Karpas-422 (cell line): ENCODE results near the gene TLE4. TPM values are rescaled to one million over a fixed set of nuclear protein-coding genes. Genes with fewer than 3 reads are reported as not detected.

Experiments used
- DNase-seq: peaks from one replicate; pipeline ENCODE4 v3.0.0-alpha.2; 2015
- H2AFZ ChIP-seq: fragments of 200-600 bp; sonication (generic); 2 replicates; pipeline ENCODE4 v1.6.1; 2014; ENCODE audit warnings: antibody characterized with exemption, low read length, mixed read lengths
- H3K27ac ChIP-seq: fragments of 200-600 bp; sonication (generic); 2 replicates; pipeline ENCODE4 v1.5.1; 2014; ENCODE audit warnings: mild to moderate bottlenecking, low read length, moderate library complexity
- H3K27me3 ChIP-seq: fragments of 200-600 bp; sonication (generic); 2 replicates; pipeline ENCODE4 v1.6.1; 2014; ENCODE audit warnings: low read length, mixed read lengths
- H3K36me3 ChIP-seq: fragments of 200-600 bp; sonication (generic); 2 replicates; pipeline ENCODE4 v1.6.1; 2014; ENCODE audit warnings: low read length, mixed read lengths; ENCODE audit not compliant: insufficient read depth
- H3K4me1 ChIP-seq: fragments of 200-600 bp; sonication (generic); 2 replicates; pipeline ENCODE4 v1.6.1; 2014; ENCODE audit warnings: mild to moderate bottlenecking, low read length, mixed read lengths
- H3K4me2 ChIP-seq: fragments of 200-600 bp; sonication (generic); 2 replicates; pipeline ENCODE4 v1.6.1; 2014; ENCODE audit warnings: low read length, low read depth, mild to moderate bottlenecking; ENCODE audit not compliant: poor library complexity, severe bottlenecking
- H3K4me3 ChIP-seq: fragments of 200-600 bp; sonication (generic); 2 replicates; pipeline ENCODE4 v1.5.1; 2014; ENCODE audit warnings: mild to moderate bottlenecking, antibody characterized with exemption, low read length, mixed read lengths
- H3K79me2 ChIP-seq: fragments of 200-600 bp; sonication (generic); 2 replicates; pipeline ENCODE4 v1.6.1; 2014; ENCODE audit warnings: mild to moderate bottlenecking, low read length, mixed read lengths
- H3K9ac ChIP-seq: fragments of 200-600 bp; sonication (generic); 2 replicates; pipeline ENCODE4 v1.6.0; 2014; ENCODE audit warnings: low read length
- H3K9me2 ChIP-seq: fragments of 200-600 bp; sonication (generic), shearing (Covaris generic); replicated peaks from 2 replicates; pipeline ENCODE4 v1.6.0; 2014; ENCODE audit warnings: mild to moderate bottlenecking, low read length, moderate library complexity; ENCODE audit not compliant: insufficient read depth
- H3K9me3 ChIP-seq: fragments of 300-700, 200-600 bp; sonication (generic); 2 replicates; pipeline ENCODE4 v1.6.1; 2014; ENCODE audit warnings: low read length, mixed read lengths
- H4K20me1 ChIP-seq: fragments of 200-600 bp; sonication (generic); 2 replicates; pipeline ENCODE4 v1.6.1; 2014; ENCODE audit warnings: mild to moderate bottlenecking, antibody characterized with exemption, low read length, low read depth; ENCODE audit not compliant: insufficient read depth
- total RNA-seq: library from RNA; depleted of rRNA; stranded (reverse); fragments of >200 nt; shearing (Covaris generic); gene quantifications from 2 replicates; pipeline ENCODE4 v1.2.3, GENCODE V29; 2014; ENCODE audit warnings: low replicate concordance

Gene TLE4
- total RNA-seq, 1 experiment from 2014 or later, result 65.3 TPM

DNA sequence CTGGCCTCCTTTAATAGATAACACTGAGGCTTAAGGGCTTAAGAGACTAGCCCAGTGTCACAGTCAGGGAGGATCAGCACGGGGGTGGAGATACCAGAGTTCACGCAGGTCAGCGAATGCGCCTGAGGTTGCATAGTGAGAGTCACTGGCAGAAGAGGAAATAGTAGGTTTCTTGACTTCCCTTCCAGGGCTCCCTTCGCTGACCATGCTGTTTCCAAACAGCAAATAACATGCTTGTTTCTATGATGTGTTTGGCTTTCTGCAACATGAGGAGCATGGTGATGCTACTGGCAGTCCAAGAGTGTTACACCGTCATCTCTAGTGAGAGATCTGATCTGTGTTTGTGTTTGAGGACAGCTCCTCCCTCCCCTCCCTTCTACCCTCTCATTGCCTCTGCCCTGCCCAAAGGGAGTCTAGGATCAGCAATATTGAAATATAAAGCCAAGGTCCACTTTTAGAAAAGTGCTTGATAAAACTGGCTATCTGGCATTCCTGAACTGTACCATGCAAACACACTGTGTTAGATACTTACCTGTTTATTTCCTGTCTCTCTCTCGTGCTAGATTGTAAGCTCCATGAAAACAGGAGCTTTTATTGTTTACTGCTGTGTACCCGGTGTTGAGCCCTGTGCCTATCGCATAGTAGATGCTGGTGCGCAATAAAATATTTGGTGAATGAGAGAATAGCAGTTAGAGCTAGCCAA is 12.3 kb downstream of the TLE4 start:
- Histone ChIP-seq H2AFZ (no peak overlapping the region), H3K4me2 (no peak overlapping the region), H3K27ac (no peak overlapping the region), H3K4me3 (no peak overlapping the region), H3K27me3 (no peaks in the 10 kb centered on the region), H3K79me2 (peaks cover 99% of the 10 kb centered on the region), H3K9ac (no peak overlapping the region), H3K4me1 (peaks cover 49% of the 10 kb centered on the region), H4K20me1 (no peaks in the 10 kb centered on the region), H3K36me3 (peaks cover 70% of the 10 kb centered on the region), H3K9me2 (no peaks in the 10 kb centered on the region), H3K9me3 (no peaks in the 10 kb centered on the region)
- DNase-seq, result no peak

DNA sequence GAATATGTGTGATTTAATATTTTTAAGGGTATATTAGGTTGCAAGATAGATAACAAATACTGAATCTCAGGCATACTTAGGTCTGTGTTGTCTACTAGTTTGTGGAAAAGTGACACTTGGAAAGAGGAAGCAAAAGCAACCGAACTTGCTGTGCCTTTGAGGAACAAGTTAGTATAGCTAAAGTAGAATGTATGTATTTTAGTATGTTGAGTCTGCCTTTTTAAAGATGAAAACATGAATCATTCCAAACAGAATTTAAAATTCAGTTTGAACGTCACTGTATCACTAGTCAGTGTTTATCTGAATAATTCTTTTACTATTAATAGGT is 12.9 kb downstream of the TLE4 start:
- peaks cover 99% of the 10 kb centered on the region for H3K79me2 ChIP-seq

DNA sequence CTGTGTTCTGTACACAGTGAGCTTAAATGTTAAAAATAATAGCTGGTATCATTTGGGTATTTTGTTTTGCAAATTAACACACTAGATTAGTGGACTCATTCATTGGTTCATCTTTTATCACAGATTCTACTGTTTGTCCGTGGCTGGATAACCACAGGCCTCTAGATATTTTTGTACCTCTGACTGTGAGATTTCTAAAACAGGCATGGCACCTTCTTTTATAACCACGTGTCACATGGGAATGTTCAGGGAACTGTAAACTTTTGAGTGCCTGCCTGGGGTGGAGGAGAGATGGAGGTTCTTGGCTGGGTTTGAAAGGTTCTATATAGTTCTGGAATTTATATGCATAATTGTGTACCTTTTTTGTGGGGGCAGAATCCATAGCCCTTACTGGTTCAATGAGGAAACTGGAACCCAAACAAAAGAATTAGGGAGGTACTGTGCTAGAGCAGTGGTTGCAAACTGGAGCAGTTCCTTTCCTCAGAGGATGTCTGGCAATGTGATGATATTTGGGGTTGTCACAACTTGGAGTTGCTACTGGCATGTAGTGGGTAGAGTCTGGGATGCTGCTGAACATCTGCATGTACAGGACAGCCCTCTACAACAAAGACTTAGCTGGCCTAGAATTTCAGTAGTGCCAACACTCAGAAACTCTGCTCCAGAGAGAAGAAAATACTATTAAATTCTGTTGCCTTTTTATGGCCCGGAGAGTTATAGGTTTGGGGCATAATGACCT is 16.9 kb downstream of the TLE4 start:
- Histone ChIP-seq H3K4me2 (no peak overlapping the region), H3K79me2 (peaks cover 98% of the 10 kb centered on the region), H3K27ac (0 out of 2 replicates have a peak overlapping the region, but pooled peaks have one; percentile 42), H3K9me2 (no peaks in the 10 kb centered on the region), H3K4me3 (no peak overlapping the region), H2AFZ (no peak overlapping the region), H4K20me1 (no peaks in the 10 kb centered on the region), H3K4me1 (peaks cover 42% of the 10 kb centered on the region), H3K36me3 (peaks cover 38% of the 10 kb centered on the region), H3K9ac (no peak overlapping the region), H3K9me3 (no peaks in the 10 kb centered on the region), H3K27me3 (no peaks in the 10 kb centered on the region)
- DNase-seq, result no peak

More for the DNA sequence above, 12.9 kb downstream of the TLE4 start:
- H3K4me3 ChIP-seq, result no peak overlapping the region
- peaks cover 44% of the 10 kb centered on the region for H3K4me1 ChIP-seq
- peaks cover 65% of the 10 kb centered on the region for H3K36me3 ChIP-seq
- H3K9ac ChIP-seq, result no peak overlapping the region
- H2AFZ ChIP-seq, result no peak overlapping the region
- no peaks in the 10 kb centered on the region for H4K20me1 ChIP-seq
- no peak overlapping the region for H3K27ac ChIP-seq
- DNase-seq, result no peak
- H3K4me2 ChIP-seq, result no peak overlapping the region
- H3K27me3 ChIP-seq, result no peaks in the 10 kb centered on the region
- H3K9me2 ChIP-seq, result no peaks in the 10 kb centered on the region
- H3K9me3 ChIP-seq, result no peaks in the 10 kb centered on the region

DNA sequence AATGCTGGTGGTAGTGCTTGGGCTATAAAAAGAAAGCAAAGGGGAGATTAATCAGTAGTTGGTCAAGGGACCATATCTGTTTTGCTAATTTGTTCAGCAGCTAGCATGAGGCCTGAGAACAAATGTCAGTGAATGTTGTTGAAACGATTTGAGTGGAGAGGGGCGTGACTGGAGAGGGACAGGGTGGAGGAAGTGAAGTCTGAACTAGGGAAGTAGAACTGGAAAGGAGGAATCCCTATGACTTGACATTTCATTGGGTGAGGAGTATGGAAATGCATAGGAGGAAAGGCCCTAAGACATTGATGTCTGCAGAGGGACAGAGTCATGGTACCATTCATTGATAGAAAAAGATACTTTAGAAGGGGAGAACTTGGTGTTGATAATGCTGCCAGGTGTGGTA is 19.7 kb downstream of the TLE4 start:
- peaks cover 98% of the 10 kb centered on the region for H3K79me2 ChIP-seq
- H3K27ac ChIP-seq, result no peak overlapping the region
- no peaks in the 10 kb centered on the region for H3K9me2 ChIP-seq
- peaks cover 32% of the 10 kb centered on the region for H3K4me1 ChIP-seq
- H3K9me3 ChIP-seq, result no peaks in the 10 kb centered on the region
- H2AFZ ChIP-seq, result no peak overlapping the region
- DNase-seq, result no peak
- H4K20me1 ChIP-seq, result no peaks in the 10 kb centered on the region
- H3K36me3 ChIP-seq, result peaks cover 34% of the 10 kb centered on the region
- no peak overlapping the region for H3K9ac ChIP-seq
- H3K4me3 ChIP-seq, result no peak overlapping the region
- no peaks in the 10 kb centered on the region for H3K27me3 ChIP-seq
- no peak overlapping the region for H3K4me2 ChIP-seq

DNA sequence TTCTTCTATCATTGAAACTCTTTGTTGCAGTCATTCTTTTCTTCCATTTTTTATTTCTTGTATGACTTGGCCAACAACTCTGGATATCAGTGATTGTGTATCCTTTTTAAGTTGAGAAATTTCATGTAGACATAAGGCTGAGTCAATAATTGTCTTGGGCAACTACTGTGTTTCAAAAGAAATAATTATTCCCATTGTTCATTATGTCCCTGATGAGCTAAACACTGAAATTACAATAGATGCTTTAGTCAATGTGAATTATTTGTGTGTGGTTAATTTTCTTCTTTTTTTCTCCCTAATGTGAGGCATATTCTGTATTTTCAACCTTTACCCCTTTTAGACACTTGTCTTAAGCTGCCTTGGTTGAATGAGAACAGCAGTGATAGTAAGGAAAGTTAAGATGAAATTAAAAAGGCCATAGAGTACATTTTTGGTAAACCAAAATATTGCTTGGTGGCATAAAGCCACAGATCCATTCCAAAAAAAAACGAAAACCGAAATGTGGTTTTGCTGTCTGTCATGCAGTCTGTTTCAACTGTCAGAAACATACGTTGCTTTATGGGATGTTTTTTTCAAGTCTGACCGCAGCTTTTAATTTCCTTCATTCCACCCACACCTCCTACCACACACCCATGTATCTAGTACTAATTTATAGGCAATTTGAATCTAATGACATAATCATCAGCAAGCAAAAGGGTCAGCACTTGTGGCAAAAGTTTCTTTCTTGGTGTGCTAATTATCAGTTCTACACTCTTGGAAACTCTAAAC is 21.1 kb downstream of the TLE4 start:
- DNase-seq, result no peak
- no peaks in the 10 kb centered on the region for H3K27me3 ChIP-seq
- peaks cover 19% of the 10 kb centered on the region for H3K4me1 ChIP-seq
- H3K27ac ChIP-seq, result no peak overlapping the region
- no peak overlapping the region for H3K9ac ChIP-seq
- no peak overlapping the region for H3K4me3 ChIP-seq
- no peaks in the 10 kb centered on the region for H3K9me2 ChIP-seq
- H3K9me3 ChIP-seq, result no peaks in the 10 kb centered on the region
- peaks cover 98% of the 10 kb centered on the region for H3K79me2 ChIP-seq
- H3K4me2 ChIP-seq, result no peak overlapping the region
- H2AFZ ChIP-seq, result no peak overlapping the region
- peaks cover 22% of the 10 kb centered on the region for H3K36me3 ChIP-seq
- no peaks in the 10 kb centered on the region for H4K20me1 ChIP-seq

DNA sequence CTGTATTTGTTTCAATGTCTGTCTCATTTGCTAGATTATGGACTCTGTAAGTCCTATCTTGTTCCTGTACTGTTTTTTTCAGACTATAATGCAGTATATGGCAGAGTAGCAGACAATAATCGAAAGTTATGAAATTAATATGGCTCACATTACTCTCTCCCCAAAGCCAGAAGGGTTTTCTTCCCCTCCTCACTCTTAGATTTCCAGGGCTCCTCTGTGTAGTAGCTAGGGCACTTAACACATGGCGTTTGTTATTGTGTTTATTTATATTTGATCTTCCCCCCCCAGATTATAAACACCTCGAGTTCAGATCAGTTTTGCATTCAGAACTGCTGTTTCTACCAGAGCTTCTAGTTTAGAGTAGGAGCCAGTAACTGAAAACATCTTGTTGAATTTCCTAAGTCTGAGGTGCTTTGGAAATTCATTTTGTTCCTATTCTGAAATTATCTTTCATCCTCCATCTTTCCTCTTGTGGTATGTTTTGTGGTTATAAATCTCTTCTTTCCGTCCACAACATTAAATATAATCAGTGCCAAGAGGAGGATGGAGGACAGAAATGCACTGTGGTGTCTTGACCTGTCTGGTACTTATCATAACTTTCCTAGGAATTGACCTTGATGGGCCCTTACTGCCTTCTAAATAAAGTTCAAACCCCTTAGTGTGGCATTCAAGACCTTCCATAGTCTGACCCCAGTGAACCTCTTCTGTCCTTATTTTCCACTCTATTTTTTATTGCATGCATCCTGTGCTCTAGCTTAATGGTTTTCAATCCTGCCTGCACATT is 27.0 kb downstream of the TLE4 start:
- no peaks in the 10 kb centered on the region for H3K9me2 ChIP-seq
- peaks cover 7% of the 10 kb centered on the region; the same call in 1 of the 2 replicates for H3K9me3 ChIP-seq
- no peaks in the 10 kb centered on the region for H4K20me1 ChIP-seq
- H2AFZ ChIP-seq, result no peak overlapping the region
- no peaks in the 10 kb centered on the region for H3K27me3 ChIP-seq
- H3K4me1 ChIP-seq, result no peaks in the 10 kb centered on the region; the same call in 1 of the 2 replicates
- no peak overlapping the region for H3K4me3 ChIP-seq
- H3K79me2 ChIP-seq, result peaks cover 98% of the 10 kb centered on the region
- H3K9ac ChIP-seq, result no peak overlapping the region
- H3K36me3 ChIP-seq, result peaks cover 36% of the 10 kb centered on the region
- no peak for DNase-seq
- H3K27ac ChIP-seq, result no peak overlapping the region
- no peak overlapping the region for H3K4me2 ChIP-seq

DNA sequence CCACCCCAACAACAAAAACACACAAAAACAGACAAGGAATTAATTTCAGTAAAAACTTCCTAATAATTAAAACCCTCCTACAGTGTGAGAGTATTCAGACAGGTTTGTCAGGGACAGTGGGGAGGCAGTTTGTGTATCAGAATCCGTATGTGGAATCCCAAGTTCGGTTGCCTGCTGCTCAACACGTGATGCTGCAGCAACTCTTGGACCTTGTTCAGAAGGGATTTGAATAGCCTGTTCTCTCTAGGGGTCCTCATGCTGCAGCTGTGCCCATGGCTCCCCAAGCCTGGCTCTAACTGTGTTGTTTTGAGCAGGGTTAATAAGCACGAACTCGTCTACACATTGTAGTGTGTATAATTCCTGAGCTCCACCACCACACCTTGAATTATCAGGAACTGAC is 28.7 kb downstream of the TLE4 start:
- Histone ChIP-seq H3K4me1 (peaks cover 12% of the 10 kb centered on the region), H4K20me1 (no peaks in the 10 kb centered on the region), H3K27ac (no peak overlapping the region), H3K4me2 (no peak overlapping the region), H3K79me2 (peaks cover 98% of the 10 kb centered on the region), H3K36me3 (peaks cover 27% of the 10 kb centered on the region), H3K9ac (no peak overlapping the region), H3K27me3 (no peaks in the 10 kb centered on the region), H3K9me2 (no peaks in the 10 kb centered on the region), H2AFZ (no peak overlapping the region), H3K9me3 (peaks cover 7% of the 10 kb centered on the region; the same call in 1 of the 2 replicates), H3K4me3 (no peak overlapping the region)
- no peak for DNase-seq
